Non-pigmented ciliary epithelial cell (primary cell): ENCODE measurements around the gene C1QB.
"Not testable (repeated sequence)": the region's sequence is repeated elsewhere in the genome, so short reads cannot be mapped to it uniquely, and the experiment has no call there.

Experiments used
- DNase-seq: peaks from one replicate; pipeline ENCODE4 v3.0.0-alpha.2; 2010; ENCODE audit warnings: low read depth

Gene C1QB

GRCh38 chr1:22699681-22700520 is 46.9 kb downstream of the C1QB start:
- DNase-seq, result no peak

DNA sequence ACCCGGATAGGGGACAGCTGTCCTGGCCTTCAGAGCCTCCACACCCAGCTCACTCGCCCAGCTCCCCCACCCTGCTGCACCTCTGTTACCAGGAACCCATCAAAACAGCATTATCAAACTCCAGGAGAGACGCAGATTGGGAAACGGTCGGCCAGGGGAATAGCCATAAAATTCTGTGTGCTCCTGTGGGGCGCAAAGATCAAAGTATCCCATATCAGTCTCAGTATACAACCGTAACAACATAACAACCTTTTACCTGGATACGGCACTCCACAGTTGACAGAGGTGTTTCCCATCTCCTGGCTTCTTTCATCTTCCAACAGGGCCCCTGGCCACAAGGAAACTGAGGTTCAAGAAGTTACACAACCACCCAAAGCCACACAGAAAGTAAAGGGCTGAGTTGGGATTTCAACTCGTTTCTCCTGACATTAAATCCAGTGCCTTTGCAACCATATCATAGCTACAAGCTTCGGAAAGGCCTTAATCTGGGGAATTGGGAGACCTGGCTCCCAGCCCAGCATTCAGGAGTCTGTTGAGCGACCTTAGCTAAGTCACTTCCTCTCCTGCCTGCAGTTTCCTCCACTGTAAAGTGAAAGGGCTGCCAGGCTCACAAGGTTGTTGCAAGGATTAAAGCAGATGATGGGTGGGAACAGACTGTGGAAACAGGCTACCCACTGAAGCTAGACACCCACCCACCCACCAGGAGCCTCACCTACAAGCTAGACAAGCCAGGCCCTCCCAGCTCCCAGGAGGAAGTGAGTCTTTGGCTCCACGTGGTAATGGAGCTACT is 49.5 kb downstream of the C1QB start:
- DNase-seq, result no peak

DNA sequence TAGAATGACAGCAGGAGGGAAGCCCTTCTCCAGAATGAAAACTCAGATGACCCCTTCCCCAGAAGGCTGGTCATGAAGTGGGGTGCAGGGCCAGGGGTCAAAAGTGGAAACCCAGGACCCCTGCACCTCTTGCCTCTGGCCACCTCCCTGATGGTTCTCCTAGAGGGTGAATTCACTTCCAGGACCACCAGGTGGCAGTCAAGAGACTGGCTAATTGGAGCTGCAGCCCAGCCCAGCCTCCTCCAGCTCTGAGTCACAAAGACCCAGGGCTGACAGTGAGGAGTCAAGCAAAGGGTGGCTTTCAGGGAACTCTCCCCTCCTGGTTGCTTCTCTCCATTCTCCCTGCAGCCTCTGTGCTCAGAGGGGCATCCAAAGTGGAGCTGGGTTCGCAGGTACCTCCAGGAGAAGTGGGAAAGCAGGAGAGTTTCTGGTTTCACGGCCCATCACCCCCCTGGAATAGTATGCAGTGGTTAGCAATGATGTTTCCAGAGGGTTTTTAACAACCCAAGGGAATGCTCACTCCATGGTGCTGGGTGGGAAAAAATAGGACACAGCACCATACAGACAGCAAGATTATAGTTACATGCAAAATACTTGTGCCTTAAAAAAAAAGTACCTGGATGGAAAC is 51.5 kb downstream of the C1QB start:
- DNase-seq, result peak; percentile 51

GRCh38 chr1:22705586-22705985 is 52.5 kb downstream of the C1QB start:
- DNase-seq, result no peak

DNA sequence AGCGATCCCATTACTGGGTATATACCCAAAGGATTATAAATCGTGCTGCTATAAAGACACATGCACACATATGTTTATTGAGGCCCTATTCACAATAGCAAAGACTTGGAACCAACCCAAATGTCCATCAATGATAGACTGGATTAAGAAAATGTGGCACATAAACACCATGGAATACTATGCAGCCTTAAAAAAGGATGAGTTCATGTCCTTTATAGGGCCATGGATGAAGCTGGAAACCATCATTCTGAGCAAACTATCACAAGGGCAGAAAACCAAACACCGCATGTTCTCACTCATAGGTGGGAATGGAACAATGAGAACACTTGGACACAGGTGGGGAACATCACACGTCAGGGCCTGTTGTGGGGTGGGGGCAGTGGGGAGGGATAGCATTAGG is 53.1 kb downstream of the C1QB start:
- DNase-seq, result not testable (repeated sequence)

- DNase-seq, result no peak
Measured at GRCh38 chr1:22708777-22709176, 55.7 kb downstream of the C1QB start.

- DNase-seq, result no peak
Measured at GRCh38 chr1:22709227-22709626, 56.2 kb downstream of the C1QB start.

GRCh38 chr1:22709891-22710700 is 57.1 kb downstream of the C1QB start:
- no peak for DNase-seq

DNA sequence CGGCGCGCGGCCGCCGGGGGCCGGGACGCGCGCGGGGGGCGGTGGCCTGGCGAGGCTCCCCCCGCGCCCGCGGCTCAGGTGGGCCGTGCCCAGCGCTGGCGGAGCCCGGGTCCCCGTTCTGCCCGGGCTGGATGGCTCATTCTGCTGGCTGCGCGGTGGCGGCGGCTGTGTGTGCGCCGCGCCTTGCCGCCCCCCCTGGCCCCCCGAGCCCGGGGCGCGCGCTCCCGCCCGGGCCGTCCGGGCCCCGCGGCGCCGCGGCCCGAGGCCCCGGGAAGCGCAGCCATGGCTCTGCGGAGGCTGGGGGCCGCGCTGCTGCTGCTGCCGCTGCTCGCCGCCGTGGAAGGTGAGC is 57.6 kb downstream of the C1QB start, which contains the start of gene EPHB2:
Gene EPHB2 (plus strand): TSS at position 139 of the 349 bp plus-strand sequence. CDS start 144 bp downstream, at position 283.
- DNase-seq, result no peak

DNA sequence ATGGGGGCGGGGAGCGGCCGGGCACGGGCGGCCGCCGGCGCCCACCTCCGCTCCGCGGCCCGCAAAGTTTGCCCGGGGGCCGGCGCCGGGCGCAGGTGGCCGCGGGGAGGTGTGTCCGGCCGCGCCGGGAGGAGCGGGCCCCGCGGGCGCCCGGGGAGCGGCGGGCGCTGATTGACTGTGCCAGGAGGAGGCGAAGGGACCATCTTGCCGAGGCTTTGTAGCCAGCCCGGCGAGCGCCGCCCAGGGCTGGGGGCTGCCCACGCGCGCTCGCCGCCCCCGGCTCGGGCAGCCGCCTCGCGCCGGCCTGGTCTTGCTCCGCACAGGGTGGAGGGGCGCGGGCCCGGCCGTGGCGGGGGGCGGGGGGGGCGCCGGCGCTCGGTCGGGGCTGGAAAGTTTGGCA is 58.0 kb downstream of the C1QB start:
- no peak for DNase-seq
